CD1c-positive myeloid dendritic cell (primary cell): ENCODE measurements around the gene MYO3B.
A peak's percentile ranks its signal among the peaks of the same experiment; 100 is the strongest.

Source experiments
- DNase-seq: peaks from one replicate; pipeline ENCODE4 v3.0.0-alpha.2; 2016; ENCODE audit errors: extremely low spot score

Gene MYO3B

DNA sequence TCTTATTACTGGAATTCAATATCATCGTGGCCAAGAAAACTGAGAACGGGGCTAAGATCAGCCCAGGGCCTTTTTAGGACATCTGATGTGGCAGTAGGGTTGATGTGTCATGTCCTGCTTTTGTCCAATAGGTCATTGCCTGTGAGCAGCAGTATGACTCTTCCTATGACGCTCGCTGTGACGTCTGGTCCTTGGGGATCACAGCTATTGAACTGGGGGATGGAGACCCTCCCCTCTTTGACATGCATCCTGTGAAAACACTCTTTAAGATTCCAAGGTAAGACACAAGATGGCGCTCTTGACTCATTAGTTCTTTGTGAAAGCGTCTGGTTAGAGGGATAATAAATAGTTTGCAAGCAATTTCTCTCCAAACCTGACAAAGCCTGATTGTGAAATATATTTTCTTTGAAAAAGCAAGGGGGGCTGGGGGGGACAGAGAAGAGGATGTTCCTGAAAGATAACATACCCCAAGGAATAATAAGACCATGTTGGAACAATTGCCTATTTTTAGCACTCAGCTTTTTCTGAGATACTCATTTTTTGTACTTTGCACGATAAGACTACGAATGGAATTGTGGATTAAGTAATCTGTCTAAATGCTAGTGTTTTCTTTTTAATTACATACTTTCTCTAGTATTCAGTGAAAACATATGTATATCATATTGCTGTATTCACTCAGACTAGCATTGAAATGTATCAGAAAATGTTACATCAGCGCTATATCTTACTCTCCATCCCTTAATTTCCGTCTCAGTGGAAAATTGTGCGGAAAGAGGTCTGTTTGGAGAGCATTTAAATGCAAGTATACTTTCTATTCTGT, 58.1 kb downstream of the MYO3B start:
- DNase-seq = peak; percentile 32

DNA sequence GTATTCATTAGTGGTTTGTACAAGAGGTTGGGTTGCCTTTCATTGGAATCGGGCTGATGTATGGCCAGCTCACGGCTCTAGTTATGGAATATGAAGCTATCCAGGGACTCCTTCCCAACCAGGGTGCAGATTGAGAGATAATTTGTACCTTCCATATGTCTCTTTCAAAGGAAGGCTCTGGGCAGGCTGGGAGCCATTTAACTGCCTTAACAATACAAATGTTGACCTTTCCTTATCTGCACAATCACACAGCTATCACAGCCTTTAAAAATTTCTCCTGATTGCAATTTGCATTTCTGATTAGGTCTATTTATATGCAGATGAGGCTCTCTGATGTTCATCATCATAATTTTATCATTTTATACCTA, 58.7 kb downstream of the MYO3B start:
- no peak for DNase-seq

DNA sequence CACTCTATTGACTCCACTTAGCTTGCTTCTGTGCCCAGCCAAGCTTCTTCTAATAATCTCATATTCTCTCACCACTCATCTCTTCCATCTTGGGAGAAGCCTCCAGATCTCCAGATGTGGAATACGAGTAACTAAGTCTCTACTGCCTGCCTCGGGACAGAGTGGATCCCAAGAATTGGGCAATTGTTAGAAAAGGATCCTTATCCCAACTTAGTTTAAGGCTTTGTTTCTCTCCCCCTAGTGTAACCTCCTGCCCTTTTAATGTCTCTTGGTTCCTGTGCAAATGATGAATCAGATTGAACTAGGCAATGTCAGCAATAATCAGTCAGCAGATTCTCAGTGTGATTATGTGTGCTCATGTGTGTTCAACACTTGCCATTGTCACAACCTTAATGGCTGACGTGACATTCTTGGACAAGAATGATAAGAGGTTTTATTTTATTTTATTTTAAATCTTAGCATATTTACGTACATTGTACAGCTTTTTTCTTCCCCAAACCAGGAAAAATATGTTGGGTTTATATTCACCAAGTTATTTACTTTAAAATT, 59.7 kb downstream of the MYO3B start:
- DNase-seq = no peak

DNA sequence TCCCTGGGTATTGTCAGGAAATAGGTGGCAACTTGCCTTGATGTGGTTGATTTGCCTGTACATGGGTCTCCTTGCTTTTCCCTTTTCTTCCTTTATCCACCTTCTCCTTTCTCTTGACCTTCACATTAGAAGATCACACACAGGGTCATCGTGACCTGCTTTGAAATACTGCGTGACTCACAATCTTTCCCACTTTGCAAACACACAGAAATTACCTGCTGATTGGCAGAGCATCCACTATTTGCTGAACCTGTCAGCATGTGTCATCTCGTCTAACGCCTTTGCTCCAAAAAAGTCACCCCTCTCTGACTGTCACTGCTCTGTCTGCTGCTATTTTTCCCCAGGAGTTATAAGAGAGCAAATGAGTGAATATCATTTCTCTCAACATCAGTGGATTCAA, 60.8 kb downstream of the MYO3B start:
- no peak for DNase-seq

DNA sequence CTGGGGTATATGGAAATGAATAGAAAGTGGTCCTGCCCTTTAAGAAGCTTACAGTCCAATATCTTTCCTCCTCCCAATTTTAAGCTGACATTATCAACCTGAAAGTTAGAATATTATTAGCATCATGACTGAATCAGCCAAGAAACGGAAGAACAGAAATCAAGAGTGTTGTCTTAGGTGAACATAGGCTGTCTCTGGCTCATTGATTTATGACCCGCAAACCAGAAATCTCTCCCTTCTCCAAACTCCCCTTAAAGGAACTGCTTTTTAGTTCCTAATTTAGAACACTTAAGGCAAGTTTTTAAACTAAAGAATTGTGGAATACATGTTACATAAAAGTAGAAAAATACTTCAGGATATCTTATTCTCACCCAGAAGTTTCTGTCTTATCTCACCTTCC, 62.7 kb downstream of the MYO3B start:
- DNase-seq = no peak

DNA sequence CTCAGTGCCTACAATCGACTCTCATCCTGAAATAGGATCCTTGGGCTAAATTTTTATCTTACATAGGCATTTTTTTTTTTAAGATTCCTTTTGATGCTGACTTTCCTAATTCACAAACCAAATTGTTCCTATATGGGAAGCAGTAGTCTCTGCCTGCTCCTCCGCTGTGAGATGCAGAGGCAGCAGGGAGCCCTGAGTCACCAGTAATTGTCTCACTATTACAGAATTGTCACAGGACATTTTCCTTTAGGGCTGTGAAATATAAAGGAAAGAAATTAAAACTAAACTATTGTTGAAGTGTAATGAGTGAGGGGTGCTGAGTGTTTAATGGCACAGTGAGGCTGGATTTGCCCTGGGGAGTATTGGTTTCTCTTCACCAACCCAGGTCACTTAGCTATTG, 63.8 kb downstream of the MYO3B start:
- DNase-seq = no peak

DNA sequence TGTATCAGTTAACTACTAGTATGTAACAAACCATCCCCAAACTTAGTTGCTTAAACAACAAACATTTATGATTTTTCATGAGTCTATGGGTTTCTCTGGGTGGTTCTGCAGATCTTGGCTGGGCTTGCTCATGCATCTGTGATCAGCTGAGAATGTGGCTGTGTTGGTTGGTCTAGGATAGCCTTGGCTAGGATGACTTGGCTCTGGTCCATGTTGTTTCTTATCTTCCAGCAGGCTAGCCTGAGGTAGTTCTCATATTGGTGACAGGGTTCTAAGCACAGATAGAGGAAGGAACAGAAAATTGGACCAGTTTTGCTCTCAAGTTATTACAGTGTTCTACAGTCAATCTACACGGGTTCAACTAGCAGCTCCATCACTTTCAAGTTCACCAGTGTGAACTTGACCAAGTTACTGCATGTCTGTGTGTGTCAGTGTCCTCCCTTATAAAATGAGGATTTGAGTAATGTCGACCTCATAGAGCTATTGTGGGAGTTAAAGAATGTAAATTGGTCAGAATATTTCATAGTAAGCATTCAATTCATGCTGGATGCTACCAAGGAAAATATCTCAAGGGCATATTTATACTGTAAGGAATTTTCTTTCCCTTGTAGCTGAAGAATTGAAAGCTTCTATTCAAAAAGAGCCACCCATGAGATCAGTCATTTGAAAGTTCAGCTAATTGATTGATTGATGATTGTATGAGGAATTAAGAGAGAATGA, 65.3 kb downstream of the MYO3B start:
- no peak for DNase-seq

DNA sequence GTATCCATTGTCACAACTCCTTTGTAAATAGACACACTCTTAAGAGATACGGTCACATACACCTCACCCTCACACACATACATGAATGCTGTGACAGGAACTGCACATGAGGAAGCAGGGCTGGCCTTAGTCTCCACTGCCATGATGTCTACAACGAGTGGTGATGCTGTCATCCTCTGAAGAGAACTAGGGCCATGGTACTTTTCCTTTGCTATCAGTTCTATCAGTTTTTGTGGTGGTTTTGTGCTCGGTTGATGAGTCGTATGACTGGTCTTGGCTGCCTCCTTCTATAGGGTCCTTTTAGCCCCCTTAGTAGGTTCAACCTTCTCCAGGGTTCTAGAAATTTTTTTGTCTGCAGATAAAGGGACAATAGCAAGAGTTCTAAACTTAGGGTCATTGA, 66.0 kb downstream of the MYO3B start:
- DNase-seq = no peak

DNA sequence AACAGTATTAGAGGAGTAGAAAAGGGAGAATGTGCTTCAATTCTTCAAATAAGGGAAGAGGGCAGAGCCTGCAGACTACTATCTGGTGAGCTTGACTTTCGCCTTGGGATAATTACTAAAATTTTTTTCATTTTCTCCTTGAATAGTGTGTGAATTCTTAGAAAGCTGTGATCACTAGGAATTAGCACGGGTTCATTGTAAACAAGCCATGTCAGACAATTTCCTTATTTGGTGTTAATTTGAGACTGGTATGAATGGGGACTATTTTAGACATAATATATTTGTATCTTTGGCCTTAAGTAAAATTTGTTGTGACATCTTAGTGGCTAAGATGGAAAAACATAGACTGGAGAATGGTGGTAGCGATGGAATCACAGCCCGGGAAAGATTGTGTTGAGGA, 66.6 kb downstream of the MYO3B start:
- DNase-seq = no peak

DNA sequence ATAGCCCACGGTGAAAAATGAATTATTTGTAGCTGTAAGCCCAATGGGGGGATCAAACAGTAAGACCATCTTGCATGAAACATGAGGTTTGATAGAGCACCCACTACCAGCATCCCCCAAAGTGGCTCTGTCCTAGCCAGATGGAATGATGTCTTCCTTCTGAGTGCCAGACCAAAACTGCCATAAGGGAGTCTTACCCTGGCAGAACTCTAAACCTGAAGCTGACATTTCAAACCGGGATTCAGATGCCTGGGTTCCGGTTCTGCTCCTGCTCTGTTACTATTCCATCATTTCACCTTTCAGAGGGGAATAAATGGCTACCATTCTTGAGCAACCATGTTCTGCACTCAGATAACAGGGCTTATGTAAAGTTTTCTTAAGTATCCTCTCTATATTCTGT, 67.4 kb downstream of the MYO3B start:
- no peak for DNase-seq

DNA sequence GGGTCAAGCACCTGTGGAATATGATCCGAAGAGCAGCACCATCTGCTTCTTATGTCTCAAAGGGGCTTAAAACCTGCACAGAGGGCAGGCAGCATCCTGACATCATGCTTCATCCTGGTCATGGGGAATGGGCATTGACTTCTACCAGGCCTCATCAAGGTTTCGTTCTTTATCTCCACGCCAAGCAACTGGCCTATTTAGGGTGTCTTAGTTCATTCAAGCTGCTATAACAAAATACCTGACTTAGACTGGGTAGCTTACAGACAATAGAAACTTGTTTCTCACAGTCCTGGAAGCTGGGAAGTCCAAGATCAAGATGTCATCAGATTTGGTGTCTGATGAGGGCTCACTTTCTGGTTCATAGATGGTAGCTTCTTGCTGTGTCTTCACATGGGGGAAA, 69.4 kb downstream of the MYO3B start:
- DNase-seq = no peak

DNA sequence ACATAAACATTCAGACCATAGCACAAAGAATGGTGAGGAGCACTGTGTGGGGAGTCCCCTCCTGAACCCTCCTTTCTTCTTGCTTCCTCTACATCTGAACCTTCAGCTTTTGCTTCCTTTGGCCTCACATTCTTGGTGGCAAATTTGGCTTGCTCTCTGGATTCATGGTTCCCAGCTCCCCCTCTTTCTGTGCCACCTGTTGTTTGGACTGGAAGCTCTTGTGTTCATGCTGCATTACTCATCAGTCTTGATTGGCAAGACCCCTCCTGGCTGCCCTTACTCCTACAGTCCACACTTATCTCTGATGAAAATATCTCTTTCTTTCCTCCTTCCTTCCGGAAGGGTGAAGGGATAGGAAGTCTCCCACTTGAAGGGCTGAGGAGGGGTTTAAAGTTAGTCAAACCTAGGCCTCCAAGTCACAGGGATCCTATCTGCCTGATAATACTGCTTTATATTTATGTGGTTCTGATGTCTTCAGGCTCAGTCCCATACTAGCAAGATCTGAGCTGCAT, 70.0 kb downstream of the MYO3B start:
- no peak for DNase-seq

DNA sequence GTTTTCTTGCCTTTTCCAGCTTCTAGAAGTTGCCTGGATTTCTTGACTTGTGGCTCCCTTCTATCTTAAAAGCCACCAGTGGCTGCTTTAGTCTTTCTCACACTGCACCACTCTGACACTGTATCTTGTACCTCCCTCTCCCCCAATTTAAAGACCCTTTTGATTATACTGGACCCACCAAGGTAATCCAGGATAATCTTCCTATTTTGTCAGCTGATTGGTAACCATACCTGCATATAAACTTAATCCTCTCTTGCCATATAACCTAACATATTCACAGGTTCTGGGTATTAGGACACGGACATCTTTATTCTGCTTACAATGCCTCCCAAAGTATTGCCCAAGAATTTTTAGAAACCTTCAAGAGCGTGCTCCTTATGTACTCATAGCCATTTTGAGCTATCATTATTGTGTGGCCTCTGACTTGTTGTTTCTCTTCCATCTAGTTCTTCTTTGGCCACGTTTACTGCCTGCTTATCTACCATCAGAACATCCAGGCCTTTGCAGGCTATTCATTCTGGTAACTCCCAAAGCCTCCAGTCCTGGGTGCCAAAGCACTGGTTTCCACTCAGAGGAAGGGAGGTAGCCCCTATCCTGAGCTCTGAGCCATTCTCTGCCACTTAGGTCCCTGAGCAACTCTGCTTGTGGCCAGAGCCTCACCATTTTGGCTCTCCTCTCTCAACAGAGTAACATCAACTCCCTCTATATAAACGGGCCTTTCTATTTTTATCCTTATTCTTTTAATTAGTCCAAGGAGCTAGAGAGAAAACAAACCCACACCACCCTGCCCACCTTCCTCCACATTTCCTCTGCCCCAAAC, 70.8 kb downstream of the MYO3B start:
- no peak for DNase-seq

DNA sequence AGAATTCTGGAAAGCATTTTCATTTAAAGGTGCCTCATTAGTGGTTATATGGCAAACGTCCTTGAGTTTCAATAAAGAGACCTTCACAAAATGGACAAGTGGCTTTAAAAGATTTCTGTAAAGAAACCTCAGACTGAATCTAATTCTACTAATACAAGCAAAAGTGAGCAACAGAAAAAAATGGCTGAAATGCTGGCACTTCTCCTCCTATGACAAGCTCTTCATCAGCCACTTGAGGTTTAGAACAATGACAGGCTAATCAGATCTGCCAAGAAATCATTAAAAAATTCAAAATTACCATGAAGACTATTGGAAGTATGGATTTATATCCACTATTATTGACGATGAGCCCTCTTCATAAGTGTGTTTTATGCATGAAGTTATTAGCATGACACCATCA, 71.8 kb downstream of the MYO3B start:
- no peak for DNase-seq

DNA sequence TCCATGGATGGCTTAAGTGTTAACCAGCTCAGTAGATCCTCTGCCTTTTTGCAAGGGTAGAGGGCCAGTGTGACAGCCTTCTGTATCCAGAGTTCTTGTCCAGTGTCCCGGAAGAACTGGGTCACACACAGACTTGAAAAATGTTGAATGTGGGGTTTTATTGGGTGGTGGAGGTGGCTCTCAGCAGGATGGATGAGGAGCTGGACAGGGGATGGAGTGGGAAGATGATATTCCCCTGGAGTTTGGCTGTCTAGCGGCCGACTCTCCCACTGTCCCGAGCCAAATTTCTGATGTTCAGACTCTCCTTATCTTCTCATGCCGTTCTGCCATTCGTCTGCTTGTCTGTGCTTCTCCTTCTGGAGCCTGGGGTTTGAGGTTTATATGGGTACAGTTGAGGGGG, 72.6 kb downstream of the MYO3B start:
- DNase-seq = no peak

DNA sequence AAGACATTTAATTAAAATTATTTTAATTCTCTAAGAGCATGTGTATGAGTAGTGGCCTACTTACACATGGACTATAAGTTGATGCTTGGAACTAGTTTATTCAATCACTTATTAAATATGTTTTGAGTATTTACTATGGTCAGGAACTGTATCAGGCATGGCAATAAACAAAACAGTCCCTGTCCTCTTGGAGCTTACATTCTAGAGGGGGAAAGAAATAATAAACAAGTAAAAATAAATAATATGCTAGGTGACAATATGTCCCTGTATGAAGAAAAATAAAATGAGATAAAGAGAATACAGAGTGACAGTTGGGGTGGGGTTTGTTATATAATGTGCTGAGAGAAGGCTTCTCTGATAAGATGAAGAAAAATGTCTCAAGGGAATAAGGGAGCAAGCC, 74.5 kb downstream of the MYO3B start:
- DNase-seq = no peak

DNA sequence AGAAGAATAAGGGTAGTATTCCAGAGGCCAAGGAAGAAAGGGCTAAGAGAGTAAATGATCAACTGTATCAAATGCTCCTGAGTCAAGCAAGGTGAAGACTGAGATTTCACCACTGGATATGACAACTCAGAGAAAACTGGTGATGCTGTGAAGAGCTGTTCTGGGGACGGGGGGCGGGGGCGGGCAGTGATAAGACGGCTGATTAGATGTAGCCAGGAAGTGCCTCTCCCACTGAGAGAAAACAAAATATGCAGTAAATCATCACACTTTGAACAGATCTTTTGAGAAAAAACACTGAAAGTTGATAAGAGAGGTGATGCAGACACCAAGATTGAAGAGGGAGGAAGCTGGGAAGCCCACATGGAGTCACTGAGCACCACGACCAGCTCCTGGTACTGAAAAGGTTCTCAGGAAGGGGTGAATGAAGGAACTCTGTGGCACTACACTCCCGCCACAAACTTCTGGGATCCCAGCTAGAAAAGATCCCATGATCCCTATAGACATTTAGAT, 75.8 kb downstream of the MYO3B start:
- no peak for DNase-seq

DNA sequence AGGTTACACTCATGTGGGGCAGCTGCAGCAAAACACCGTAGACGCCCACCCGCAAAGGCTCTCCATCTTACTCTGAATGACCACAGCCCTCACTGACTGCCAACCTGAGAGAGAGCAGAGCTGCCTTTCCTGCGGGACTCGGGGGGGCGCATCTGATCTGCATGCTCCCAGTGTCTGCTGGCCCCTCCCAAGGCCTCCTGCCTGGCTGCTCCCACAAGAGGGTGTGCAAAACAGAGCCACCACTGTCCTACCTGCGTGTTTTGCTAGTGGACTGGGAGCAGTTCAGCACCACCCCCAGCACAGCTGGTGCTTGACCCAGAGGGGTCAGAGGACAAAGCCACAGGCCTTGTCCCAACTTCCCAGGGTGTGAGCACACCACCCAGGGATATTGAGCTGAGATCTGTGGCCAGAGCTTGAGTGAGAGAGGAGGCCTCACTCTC, 76.4 kb downstream of the MYO3B start:
- no peak for DNase-seq

DNA sequence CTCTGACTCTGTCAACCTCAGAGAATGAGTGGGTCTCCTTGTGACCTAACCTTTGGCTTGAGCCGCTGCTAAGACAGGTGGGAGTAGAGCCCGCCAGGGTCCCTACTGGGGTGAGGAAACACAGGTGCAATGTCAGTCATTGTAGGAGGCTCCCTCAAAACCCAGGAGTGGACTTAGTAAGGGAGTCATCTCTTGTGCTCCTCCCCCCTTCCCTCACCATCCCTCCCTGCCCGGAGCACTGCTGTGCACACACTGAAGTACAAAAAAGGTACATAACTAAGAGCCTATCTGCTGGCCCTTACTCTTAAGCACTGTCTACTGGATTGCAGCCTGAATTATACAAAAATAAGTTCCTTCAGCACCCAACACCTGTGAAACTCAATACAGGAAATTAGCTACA, 77.2 kb downstream of the MYO3B start:
- DNase-seq = no peak

DNA sequence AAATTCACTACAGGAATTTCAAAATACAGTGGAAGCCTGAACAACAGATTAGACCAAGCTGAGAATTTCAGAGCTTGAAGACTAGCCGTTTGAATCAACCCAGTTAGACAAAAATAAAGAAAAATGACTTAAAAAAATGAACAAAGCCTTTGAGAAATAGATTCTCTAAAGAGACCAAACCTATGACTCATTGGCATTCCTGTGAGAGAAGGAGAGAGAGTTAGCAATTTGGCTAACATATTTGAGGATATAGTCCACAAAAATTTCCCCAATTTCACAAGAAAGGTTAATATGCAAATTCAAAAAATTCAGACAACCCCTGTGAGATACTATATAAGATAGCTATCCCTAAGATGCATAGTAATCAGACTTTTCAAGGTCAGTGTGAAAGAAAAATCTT, 78.0 kb downstream of the MYO3B start:
- DNase-seq = no peak

DNA sequence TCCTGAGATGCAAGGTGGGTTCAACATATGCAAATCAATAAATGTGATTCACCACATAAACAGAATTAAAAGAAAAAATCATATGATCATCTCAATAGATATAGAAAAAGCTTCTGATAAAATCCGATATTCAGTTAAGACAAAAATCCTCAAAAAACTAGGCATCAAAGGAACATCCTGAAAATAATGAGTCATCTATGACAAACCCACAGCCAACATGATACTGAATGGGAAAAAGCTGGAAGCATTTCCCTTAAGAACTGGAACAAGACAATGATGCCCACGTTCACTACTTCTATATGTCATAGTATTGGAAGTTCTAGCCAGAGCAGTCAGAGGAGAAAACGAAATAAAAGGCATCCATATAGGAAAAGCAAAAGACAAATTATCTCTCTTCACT, 80.4 kb downstream of the MYO3B start:
- no peak for DNase-seq

DNA sequence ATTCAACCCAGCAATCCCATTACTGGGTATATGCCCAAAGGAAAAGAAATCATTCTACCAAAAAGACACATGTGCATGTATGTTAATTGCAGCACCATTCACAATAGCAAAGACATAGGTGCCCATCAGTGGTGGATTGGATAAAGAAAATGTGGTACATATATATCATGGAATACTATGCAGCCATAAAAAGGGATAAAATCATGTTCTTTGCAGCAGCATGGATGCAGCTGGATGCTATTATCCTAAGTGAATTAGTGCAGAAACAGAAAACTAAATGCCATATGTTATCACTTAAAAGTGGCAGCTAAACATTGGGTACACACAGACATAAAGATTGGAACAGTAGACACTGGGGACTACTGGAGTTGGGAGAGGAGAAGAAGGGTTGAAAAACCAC, 82.2 kb downstream of the MYO3B start:
- no peak for DNase-seq
